HG03558 (cell line): ENCODE data around the gene APOO.
"Not testable (repeated sequence)": the region's sequence is repeated elsewhere in the genome, so short reads cannot be mapped to it uniquely, and the experiment has no call there.

ENCODE experiments used
- ATAC-seq: cut with Tn5 transposase; IDR thresholded peaks from one replicate; pipeline ENCODE4 v1.9.1; 2021; ENCODE audit warnings: moderate number of reproducible peaks; ENCODE audit not compliant: unreplicated experiment; ENCODE audit errors: extremely low read depth

APOO gene

DNA sequence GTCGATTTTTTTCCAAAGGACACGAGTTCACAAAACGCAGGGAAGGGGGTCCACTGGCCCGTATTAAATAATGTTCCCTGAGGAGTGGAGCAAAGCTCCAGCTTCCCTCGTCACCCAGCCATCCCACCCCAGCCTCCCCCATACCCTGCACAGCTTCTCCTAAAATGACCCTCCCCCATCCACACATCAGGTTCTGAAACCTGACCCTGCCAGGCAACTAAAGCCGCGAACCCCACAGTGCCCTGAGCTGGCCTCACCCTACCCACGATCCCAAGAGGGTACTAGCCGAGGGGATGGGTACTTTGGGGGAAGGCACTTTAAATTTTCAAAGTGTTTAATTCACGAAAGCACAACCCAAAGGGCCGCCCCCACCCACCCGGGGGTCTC is 634 bp downstream of the APOO start:
- no peak for ATAC-seq

DNA sequence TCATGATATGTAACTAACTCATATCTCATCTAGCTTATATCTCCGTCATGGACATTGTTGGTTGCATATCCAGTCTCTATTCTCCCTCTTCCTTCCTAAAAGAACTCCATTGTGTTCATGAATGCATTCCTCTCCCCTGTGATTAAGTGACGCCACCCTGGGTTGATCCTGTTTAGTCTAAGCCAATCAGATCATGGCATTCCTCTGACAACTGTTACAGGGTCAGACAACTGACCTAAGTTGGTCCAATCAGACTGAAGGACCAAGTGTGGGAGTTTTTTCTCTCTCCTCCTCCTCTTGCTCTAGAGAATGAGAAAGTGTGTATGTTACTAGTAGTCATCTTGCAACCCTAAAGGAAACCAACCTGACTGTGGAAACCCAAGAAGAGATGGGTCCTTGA is 3.6 kb downstream of the APOO start:
- ATAC-seq, result no peak

DNA sequence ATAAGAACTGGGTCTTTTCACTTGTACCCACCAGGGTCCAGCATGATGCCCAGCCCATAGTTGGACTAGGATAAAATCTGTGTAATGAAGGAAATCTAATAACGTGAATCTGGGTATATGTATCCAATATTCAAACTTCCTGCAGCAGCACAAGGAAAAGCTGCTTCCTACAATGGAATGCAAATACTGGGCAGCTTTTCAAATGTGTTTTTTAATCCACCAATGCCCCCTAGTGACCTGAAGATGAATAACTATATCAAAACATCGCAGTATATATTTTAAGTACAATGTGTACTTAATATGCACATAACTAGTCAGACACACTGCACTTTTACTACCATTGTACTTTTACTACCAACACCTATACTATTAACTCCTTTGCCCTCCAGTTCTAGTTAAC is 5.3 kb downstream of the APOO start:
- ATAC-seq, result no peak

DNA sequence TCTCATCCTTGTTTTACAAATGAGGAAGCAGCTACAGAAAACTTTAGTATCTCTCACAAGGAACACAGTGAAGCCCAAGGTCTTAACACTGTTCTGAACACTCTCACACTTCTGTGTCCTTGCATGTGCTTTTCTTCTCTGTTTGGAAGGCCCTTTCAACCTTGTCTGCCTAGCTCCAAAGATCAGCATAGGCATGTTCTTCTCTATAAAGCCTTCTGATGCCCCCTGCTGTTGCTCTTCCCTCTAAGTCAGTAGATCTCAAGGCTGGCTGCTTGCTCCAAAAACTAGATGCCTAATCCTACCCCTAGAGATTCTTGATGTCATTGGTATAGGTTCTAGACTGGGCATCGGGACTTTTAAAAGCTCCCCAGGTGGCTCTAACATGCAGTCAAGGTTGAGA is 5.9 kb downstream of the APOO start:
- no peak for ATAC-seq

DNA sequence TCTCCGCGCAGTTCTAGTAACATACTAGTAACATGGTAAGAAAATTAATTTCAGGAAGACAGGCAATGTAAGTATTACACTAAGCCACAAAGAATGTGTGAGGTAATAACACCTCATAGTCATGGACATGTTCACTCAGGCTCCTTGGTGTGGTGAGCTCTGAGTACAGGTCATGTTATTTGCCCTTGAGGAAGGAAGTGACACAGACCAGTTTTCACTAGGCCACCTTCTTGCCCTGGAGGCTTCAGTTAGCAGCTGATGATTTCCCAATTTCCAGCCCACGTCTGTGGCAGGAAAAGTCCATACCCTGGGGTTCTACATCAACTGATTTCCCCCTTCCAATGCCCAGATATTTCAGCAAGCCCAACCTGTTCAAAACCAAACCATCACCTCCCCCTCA is 6.7 kb downstream of the APOO start:
- no peak for ATAC-seq

DNA sequence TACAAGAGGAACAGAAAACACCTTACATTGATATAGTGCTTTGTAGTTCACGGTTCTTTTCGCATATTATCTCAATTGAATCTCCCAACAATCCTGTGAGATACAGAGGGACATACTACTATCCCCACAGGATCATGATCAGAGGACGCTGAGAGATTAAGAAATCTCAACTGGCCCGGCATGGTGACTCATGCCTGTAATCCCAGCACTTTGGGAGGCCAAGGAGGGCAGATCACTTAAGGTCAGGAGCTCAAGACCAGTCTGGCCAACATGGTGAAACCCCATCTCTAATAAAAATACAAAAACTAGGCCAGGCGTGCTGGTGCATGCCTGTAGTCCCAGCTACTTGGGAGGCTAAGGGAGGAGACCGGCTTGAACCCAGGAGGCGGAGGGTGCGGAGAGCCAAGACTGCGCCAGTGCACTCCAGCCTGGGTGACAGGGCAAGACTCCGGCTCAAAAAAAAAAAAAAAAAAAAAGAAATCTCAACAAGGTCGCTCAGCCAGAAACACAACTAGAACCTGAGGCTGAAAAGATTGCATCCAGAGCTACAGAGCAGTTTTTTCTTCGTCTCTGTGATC is 7.4 kb downstream of the APOO start:
- ATAC-seq, result no peak

DNA sequence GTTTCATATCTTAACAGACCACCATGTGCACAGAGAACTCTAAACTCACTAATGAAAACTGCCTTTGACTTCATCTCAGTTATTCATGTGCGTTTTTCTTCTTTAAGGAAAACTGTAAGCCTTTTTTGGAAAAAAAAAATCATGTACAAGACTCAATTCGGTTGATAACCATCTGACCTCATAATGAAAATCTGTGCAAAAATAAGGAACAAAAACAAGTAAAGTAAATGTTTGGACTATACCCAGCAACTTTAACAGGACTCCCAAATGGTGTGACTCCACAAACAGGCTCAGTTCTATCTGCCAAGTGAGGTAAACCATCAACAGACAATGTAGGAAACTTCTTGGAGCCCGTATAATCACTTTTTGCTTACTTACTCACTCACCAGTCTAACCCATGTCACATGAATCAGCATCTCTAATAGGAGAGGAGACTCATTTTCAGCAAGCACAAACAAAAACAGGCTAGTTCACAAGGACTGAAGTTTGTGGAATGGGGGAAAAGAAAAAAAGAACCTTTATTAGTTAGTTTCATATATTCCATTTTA is 9.3 kb downstream of the APOO start:
- no peak for ATAC-seq

DNA sequence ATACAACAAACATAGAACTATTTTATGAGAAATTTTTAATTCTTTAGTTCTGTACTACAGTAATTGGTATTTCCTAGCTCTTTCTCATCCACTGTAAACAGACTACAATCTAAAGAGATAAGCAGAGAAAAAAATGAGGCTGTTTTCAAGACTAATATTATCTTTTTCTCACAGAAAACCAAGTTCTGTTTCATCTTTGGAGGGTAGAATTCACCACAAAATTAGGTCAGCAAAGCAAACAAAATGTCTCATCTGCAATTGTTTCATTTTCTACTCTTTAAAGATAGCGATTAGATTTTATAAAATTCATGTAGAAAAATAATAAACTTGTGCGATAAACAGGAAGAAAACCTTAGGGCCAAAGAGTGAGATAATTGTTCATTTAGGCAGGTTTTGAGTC is 10.8 kb downstream of the APOO start:
- ATAC-seq, result no peak

DNA sequence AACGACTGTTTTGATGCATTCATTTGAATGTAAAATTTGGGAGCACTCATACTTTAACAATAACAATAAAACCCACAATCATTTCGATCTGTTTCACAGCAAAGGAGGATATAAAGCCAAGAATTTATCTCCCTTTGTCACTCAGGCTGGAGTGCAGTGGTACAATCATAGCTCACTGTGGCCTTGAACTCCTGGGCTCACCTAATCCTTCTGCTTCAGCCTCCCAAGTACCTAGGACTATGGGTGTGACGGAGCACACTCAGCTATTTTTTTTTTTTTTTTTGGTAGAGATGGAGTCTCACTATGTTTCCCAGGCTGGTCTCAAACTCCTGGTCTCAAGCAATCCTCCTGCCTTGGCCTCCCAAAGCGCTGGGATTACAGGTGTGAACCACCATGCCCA is 11.2 kb downstream of the APOO start:
- not testable (repeated sequence) for ATAC-seq

DNA sequence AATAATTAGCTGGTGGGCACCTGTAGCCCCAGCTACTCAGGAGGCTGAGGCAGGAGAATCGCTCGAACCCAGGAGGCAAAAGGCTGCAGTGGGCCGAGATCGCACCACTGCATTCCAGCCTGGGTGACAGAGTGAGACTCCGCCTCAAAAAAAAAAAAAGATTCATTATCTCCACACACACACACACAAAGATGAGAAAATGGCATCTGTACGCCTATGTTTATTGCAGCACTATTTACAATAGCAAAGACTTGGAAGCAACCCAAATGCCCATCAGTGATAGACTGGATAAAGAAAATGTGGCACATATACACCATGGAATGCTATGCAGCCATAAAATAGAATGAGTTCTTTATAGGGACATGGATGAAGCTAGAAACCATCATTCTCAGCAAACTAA is 12.7 kb downstream of the APOO start:
- not testable (repeated sequence) for ATAC-seq

DNA sequence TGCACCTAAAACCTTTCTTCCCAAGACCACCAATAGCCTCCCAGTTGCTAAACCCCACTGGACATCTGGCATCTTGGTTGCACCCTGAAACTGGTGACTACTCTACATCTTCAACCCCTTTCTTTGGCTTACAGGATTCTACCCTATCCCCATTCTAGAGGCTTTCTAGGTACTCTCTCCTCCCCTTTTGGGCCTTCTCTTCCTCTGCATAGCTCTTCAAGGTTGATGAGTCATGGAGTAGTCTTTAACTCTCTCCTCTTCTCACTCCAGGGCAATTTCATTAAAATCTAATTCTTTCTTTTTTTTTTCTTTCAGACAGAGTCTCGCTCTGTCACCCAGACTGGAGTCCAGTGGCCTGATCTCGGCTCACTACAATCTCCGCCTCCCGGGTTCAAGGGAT is 16.8 kb downstream of the APOO start:
- no peak for ATAC-seq

DNA sequence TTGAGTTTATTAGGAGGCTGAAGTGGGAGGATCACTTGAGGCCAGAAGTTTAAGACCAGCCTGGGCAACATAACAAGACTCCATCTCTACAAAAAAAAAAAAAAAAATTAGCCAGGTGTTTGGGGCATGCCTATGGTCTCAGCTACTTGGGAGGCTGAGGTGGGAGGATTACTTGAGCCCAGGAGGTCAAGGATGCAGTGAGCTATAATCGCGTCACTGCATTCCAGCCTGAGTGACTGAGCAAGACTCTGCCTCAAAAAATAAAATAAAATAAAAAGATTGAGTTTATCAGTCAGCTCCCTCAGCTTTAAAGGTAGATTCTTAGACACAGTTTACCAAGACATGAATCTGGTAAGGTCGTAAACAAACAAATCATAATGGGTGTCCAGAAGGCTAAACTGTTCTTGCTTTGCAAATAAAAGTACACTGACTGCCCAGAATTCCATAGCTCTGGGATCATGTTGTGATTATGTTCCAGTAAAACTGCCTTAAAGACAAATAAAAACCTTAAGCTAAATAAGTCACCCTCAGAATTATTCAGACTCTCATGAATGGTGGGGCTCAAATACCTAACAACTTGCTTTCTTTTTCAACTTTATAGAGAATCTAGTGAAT is 18.7 kb downstream of the APOO start:
- ATAC-seq, result no peak

DNA sequence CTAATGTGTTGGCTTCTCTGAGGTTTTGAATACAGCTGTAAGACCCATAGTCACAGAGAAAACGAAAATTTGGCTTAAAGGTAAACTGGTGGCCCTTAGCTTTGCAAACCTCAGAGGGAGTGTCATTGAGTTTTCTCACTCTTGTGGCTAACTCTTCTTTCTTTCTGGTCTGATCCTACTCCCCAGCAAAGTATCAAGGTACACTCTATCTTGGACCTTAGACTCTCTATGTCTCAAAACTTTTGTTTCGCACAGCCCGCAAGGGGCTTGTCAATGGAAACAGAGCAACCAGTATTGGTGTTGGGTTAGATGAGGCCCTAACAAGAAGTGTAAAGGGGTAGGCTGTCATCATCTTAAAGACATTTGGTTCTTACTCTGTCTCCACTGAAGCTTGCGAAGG is 19.8 kb downstream of the APOO start:
- ATAC-seq, result no peak

DNA sequence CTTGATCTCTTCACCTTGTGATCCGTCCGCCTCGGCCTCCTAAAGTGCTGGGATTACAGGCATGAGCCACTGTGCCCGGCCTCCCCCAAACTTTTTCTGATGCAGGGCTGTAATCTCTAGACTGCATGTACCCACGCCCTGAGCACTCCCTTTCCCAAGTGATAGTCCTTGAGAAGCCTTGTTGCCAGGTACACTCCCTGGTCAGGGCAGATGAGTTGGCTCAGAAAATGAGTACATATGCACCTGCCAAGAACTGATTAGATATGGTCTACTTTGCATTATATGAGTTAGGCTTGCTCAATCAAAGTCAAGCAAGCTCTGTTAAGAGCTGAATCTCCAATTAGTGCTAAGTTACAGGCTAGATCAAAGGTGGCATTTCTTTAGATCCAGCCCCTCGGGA is 20.3 kb downstream of the APOO start:
- ATAC-seq, result no peak

DNA sequence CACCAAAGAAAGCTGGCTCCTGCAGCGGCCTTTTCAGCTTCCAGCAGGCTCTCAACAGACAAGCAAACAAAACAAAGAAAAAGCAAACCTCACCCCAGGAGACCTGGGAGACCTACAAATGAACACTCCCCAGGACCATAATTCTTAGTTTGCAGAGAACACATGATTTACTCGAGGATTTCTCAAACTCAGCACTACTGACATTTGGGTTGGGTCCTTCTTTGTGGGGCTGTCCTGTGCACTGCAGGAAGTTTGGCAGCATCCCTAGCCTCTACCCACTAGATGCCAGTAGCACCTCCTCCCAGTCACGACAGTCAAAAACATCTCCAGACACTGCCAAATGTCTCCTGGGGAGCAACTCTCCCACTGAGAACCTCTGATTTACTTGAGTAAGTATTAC is 21.9 kb downstream of the APOO start:
- no peak for ATAC-seq

DNA sequence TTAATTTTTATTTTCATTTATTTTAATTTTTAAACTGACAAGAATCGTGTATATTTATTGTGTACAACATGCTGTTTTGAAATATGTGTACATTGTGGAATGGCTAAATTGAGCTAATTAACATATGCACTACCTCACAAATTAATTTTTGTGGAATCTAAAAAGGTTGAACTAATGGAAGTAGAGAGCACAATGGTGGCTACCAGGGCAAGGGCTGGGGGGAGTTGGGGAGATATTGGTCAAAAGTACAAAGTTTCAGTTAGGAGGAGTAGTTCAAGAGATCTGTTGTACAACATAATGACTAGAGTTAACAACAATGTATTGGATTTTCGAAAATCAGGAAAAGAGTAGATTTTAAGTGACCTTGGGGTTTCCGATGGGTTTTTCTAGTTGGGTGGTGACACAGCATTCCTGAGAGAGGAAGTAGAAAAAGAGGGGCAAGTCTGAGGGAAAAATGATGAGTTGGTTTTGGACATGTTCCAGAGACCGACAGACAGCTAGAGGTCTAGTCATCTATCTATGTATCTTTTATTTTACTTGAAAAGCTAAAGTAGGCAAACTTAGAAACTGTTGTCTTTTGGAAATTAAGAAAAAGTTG is 23.2 kb downstream of the APOO start:
- no peak for ATAC-seq

DNA sequence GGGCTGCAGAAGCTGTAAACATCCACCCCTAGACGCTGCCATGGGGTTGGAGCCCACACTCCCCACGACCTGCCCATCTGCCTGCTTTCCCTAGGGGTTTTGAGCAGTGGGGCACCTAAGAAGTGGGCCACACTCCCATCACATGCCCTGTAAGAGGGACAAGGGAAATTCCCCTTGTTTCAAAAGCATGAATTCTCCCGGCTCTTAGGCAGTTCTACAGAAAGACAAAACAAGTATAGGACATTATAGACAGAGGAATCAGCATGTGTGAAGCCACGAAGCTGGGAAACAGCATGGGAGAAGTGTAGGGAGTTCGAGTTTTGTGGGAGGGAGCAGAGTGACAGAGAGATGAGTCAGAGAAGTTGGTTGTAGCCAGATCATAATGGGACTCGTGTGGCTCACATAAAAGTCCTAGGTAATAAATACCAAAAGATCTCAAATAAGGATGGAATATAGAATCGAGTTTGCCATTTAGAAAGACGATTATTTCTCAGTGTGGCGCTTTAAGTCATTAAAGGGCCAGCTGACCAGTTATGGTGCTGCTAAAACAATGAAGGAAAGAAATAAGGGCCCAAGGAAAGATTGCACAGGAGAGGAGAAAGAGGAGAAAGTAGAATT is 23.9 kb downstream of the APOO start:
- no peak for ATAC-seq

DNA sequence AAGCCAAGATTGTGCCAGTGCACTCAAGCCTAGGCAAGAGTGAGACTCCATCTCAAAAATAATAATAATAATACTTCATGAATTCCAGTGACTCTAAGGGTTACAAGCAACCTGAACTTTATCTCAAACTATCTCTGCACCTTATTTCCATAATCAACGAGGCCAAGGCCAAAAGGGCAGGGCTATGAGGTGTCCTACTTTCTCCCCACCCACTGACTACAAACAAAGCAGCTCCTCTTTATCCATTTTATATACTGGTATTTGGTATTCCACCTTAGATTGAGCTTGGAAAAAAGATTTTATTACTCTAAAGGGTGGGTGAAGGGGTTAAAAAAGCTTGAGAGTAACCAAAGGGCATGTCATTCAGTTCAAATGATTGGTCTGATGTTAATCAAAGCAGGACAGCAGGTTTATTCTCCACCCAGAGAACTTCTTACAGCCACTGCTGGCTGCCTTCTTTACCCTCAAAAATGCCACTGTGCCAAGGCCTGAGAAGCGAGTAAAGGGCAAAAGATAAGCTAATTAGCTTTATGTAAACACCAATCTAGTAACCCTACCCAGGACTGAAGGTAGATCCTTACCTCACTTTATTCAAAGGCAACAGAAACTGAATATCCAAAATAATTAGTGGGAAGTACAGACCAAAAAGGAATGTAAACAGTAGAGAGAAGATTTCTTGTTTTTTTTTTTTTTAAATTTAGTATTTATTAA is 28.2 kb downstream of the APOO start:
- ATAC-seq, result no peak

DNA sequence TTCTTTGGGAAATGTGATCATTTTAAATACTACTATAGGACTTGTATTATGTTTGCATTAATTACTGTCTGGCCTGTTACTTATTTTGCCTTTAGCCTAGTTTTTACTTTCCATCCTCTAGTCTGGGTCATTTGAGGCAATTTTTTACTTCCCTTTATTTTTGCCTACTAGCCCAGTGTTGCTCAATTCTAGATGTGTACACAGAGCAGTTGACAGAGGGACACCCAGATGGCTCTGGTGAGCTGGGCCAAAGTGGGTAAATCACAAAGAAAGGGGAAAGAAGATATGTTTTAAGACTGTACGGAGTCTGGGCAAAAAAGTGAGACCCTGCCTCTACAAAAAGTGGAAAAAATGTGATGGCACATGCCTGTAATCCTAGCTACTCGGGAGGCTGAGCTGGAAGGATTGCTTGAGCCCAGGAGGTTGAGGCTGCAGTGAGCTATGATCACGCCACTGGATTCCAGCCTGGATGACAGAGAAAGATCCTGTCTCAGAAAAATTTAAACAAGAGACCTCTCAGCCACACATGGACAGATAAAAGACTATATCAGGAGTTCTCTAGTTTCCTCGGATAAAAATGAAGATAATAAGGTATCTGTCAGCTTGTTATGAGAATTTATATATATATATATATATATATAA is 35.7 kb downstream of the APOO start:
- ATAC-seq, result no peak

DNA sequence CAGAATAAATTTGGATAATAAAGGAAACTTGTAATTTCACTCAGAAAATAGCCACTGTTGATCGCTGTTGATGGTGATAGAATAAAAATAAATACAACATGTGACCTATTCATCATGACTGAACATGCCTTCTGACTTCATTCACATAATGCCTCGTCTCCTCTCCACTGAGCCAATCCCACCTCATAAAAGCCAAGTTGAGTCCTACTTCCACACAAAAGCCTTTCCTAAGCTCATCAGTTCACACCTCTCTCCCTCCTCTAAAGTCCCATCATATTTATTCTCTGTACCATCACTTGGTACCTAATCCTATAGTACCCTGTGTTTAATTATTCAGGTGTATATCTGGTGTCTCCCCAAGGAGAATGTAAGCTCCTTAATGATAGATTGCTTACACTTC is 37.7 kb downstream of the APOO start:
- no peak for ATAC-seq
